ENCODE data around the gene NDUFS6.

The NDUFS6 gene

DNA sequence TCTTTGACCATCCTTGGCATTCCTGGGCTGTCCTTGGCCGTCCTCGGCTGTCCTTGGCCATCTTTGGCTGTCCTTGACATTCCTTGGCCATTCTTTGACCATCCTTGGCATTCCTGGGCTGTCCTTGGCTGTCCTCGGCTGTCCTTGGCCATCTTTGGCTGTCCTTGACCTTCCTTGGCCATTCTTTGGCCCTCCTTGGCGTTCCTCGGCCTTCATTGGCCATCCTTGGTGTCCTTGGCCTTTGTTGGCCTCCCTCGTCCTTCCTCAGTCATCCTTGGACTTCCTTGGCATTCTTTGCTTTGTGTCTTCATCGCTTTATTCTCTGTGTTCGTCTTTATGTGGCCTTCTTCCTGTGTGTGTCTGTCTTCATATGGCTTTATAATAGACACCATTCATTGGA, 20.7 kb downstream of the NDUFS6 start:
- no peak for DNase-seq (ENCODE audit: extremely low read depth, low read depth)
- no peak overlapping the region for H3K4me3 ChIP-seq (replicated peaks; ENCODE audit: low read depth, low read length)
- TF ChIP-seq CTCF (IDR thresholded peaks at IDR 0.05; ENCODE audit: low read depth, low read length, missing control alignments) = no peak

GRCh38 chr5:1823381-1824034, 22.3 kb downstream of the NDUFS6 start:
- H3K4me3 ChIP-seq (replicated peaks; ENCODE audit: low read depth, low read length) = no peak overlapping the region
- no peak for TF ChIP-seq CTCF (IDR thresholded peaks at IDR 0.05; ENCODE audit: low read depth, low read length, missing control alignments)
- no peak for DNase-seq (ENCODE audit: extremely low read depth, low read depth)

GRCh38 chr5:1824109-1824821, 23.1 kb downstream of the NDUFS6 start:
- no peak overlapping the region for H3K4me3 ChIP-seq (replicated peaks; ENCODE audit: low read depth, low read length)
- no peak for DNase-seq (ENCODE audit: extremely low read depth, low read depth)
- TF ChIP-seq CTCF (IDR thresholded peaks at IDR 0.05; ENCODE audit: low read depth, low read length, missing control alignments) = no peak

GRCh38 chr5:1824903-1825841, 24.0 kb downstream of the NDUFS6 start:
- no peak overlapping the region for H3K4me3 ChIP-seq (replicated peaks; ENCODE audit: low read depth, low read length)
- no peak for TF ChIP-seq CTCF (IDR thresholded peaks at IDR 0.05; ENCODE audit: low read depth, low read length, missing control alignments)
- no peak for DNase-seq (ENCODE audit: extremely low read depth, low read depth)

- TF ChIP-seq CTCF (IDR thresholded peaks at IDR 0.05; ENCODE audit: low read depth, low read length, missing control alignments) = no peak
- no peak for DNase-seq (ENCODE audit: extremely low read depth, low read depth)
- no peak overlapping the region for H3K4me3 ChIP-seq (replicated peaks; ENCODE audit: low read depth, low read length)
Measured at GRCh38 chr5:1826235-1826980, 25.2 kb downstream of the NDUFS6 start.

Data from HFF-Myc (cell line).